Hepatocyte (in vitro differentiated cells): ENCODE data around the gene ARIH1.

Source experiments
- EZH2 ChIP-seq: fragments of 200-600 bp; sonication (generic); IDR thresholded peaks from 2 replicates; pipeline ENCODE4 v1.6.1; 2016; ENCODE audit warnings: antibody characterized with exemption, mild to moderate bottlenecking, borderline replicate concordance
- EZH2phosphoT487 ChIP-seq: fragments of 200-600 bp; sonication (generic); IDR thresholded peaks from one replicate; pipeline ENCODE4 v1.6.1; 2018; ENCODE audit warnings: antibody characterized with exemption, mild to moderate bottlenecking, low read depth, moderate library complexity; ENCODE audit not compliant: unreplicated experiment, severe bottlenecking
- TF ChIP-seq, protein P1 (sequence below): fragments of 200-600 bp; sonication (generic); IDR thresholded peaks from 2 replicates; pipeline ENCODE4 v1.5.1; 2016; ENCODE audit warnings: antibody characterized with exemption, mild to moderate bottlenecking; ENCODE audit not compliant: poor library complexity

DNA sequence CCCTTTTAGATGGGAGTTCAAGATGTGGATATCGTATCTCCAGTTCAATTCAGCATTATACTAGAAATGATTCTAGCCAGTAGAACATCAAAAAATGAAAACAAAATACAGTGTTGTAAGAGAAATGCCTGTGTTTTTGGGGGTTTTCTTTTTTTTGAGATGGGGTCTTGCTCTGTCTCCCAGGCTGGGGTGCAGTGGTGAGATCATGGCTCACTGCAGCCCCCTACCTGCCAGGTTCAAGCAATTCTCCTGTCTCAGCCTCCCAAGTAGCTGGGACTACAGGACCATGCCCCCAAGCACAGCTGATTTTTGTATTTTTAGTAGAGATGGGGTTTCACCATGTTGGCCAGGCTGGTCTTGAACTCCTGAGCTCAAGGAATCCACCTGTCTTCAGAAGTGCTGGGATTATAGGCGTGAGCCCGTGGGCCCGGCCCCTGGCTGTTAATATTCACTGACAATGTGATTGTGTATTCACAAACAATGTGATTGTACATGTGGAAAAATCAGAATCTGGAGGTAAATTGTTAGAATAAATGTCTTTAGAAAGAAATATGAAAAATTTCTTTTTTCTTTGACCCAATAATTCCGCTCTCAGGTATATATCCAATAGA is 59.0 kb downstream of the ARIH1 start:
- TF ChIP-seq EZH2 (no peak), EZH2phosphoT487 (no peak)
- TF ChIP-seq, protein P1, sequence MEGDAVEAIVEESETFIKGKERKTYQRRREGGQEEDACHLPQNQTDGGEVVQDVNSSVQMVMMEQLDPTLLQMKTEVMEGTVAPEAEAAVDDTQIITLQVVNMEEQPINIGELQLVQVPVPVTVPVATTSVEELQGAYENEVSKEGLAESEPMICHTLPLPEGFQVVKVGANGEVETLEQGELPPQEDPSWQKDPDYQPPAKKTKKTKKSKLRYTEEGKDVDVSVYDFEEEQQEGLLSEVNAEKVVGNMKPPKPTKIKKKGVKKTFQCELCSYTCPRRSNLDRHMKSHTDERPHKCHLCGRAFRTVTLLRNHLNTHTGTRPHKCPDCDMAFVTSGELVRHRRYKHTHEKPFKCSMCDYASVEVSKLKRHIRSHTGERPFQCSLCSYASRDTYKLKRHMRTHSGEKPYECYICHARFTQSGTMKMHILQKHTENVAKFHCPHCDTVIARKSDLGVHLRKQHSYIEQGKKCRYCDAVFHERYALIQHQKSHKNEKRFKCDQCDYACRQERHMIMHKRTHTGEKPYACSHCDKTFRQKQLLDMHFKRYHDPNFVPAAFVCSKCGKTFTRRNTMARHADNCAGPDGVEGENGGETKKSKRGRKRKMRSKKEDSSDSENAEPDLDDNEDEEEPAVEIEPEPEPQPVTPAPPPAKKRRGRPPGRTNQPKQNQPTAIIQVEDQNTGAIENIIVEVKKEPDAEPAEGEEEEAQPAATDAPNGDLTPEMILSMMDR = peak; percentile 15
